GM18951 (cell line): Measurements from ENCODE around the gene ATP4A.

Source experiments
- POLR2A ChIP-seq: IDR thresholded peaks from 4 replicates; pipeline ENCODE4 v1.6.1; 2011; ENCODE audit warnings: mild to moderate bottlenecking; ENCODE audit not compliant: insufficient read length, insufficient read depth; ENCODE audit errors: extremely low read depth
- in situ Hi-C: fragments of 300-500 bp; cut with MboI; formaldehyde crosslinking; loops from one replicate; pipeline ENCODE4 v1.12.0; 2022; ENCODE audit warnings: low sequenced_read_pairs, mixed read lengths, inconsistent platforms; ENCODE audit not compliant: unreplicated experiment

ATP4A gene

DNA sequence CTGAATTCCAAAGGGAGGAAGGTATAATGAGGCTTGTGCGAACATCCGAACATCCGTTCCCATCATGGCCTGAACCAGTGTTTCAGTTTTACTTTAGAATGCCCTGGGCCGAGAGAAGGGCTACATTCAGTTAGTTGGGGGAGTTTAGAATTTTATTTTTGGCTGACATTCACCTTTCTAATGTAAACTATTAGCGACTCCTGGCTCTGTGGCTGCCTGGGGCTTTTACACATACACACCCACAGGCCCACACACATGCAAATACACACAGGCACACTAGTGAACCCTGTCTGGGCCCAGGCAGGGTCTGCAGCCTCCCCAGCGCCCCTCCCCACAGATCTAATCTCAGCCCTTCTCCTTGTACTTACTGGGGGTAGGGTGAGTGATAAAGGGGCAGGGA lies 24.1 kb downstream of the ATP4A start:
- in situ Hi-C loops, result no loop called here
- TF ChIP-seq POLR2A, result no peak

DNA sequence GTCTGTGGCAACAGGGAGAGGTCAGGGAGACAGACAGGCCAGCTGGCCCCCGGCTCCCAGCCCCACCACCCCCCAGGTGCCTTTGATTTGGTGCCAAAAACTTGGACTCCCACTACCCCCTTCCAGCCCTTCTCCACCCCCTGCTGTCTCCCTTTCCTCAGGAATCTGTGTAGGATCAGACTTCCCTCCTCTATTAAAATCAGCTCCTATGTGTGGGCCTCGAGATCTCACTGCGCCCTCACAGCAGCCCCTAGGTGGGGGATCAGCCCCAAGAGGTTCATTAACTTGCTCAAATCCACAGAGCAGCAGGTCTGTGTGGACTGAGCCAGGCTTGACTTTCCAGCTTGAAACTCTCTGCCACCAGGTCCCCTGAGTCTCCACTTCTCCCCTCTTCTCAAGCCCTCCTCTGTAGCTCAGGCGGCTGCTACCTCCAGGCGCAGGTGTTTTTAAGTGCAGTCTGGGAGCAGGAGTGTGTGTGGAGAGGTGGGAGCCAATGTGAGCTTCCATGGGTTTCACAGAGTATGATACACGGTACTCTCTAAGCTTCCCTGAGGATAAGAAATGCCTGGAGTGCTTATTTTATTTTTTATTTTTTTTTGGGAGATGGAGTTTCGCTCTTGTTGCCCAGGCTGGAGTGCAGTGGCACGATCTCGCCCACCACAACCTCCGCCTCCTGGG lies 28.5 kb downstream of the ATP4A start:
- TF ChIP-seq POLR2A, result no peak
- in situ Hi-C loops, result no loop called here

- in situ Hi-C loops, result no loop called here
- no peak for TF ChIP-seq POLR2A
These were observed 29.6 kb downstream of the ATP4A start for GRCh38 chr19:35533822-35534392.

- no peak for TF ChIP-seq POLR2A
- in situ Hi-C loops, result no loop called here
These were observed 30.1 kb downstream of the ATP4A start, which contains the start of gene GAPDHS for GRCh38 chr19:35533201-35533821. Gene GAPDHS, plus strand, starts transcription at chr19:35533456. Its CDS starts 72 bp downstream, at chr19:35533528.

- in situ Hi-C loops, result no loop called here
- TF ChIP-seq POLR2A, result no peak
These were observed 32.2 kb downstream of the ATP4A start for GRCh38 chr19:35531291-35531690.

- TF ChIP-seq POLR2A, result no peak
- in situ Hi-C loops, result no loop called here
These were observed 33.9 kb downstream of the ATP4A start for GRCh38 chr19:35529241-35530218.

DNA sequence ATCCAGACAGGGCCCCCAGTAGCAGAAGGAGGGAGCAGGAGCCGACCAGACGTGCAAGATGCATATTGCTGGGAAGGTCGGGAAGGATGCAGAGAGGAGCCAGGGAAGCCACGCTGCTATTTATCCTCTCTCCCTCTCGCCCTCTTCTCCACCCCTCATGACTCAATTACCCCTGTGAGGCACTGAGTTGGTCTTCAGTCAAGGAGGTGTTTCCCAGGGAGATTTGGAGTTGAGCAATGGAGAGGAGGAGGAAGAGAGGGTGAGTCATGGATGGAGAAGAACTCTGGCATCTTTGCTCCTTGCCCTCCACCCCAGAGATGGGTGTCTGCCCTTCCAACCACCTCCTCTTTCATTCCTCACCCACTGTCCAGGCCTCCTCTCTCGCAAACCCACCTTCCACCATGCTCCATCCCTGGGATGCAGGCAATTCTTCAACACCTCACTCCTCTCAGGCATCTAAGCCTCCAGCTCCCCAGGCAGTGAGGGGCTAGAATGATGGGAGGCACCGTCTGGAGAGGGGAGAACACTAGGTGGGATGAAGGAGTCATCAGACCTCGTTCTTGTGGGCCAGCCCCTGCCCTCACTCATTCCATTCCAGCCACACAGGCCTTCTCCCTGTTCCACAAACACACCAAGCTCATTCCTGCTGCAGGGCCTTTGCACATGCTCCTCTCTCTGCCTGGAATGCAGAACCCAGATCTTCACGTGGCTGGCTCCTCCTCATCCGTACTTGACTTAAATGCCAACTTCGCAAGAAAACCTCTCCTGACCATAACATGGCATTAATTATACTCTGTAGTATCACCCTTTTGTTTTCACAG lies 35.0 kb downstream of the ATP4A start, which contains the start of gene SBSN:
Gene SBSN (minus strand): TSS at position 94 of the 821 bp plus-strand sequence. CDS start 30 bp downstream, at position 64.
- no peak for TF ChIP-seq POLR2A
- in situ Hi-C loops, result no loop called here

DNA sequence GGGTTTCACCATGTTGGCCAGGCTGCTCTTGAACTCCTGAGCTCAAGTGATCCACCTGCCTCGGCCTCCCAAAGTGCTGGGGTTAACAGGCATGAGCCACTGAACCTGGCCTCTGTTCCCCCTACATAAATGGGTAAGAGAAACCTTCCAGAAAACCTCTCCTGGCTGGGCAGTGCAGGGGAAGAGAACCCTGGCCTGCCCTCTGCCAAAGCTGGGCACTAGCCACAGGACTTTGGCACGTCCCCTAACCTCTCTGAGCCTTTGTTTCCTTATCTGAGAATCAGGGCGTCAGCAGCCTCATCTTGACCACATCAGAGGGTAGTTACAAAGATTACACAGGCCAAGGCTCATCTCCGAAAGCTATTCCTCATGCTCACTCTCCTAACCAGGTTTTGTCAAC lies 37.6 kb downstream of the ATP4A start:
- TF ChIP-seq POLR2A, result no peak
- in situ Hi-C loops, result no loop called here

DNA sequence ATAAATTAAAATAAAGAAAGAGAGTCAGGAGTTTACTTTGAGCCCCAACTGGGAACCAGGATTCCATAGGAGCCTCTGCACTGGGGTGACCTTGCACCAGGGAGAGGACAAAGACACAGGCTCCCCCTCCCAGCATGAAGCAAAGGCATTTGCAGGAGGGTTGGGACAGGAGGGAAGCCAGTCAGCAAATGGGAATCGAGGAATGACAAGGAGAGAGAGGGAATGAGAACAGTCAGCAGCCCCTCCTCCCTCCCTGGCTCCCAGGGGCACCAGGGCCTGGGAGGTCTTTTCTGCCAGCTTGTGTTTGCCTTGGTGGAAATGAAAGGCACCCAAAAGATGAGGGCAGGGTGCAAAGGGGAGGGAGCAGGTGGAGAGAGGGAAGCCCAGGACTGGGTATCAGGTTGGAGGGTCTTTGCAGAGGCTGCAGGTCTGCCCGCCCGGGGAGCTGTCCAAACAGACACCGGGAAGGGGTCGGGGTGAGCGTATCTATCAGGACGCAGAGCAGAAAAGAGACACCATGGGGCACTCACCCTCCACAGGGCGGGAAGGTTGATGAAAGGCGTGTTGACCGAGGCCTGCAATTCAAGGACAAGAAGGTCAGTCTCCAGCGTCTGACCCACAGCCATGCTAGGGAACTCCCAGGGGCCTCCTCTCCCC lies 39.1 kb downstream of the ATP4A start:
- in situ Hi-C loops, result no loop called here
- TF ChIP-seq POLR2A, result no peak

GRCh38 chr19:35522745-35523327 lies 40.6 kb downstream of the ATP4A start:
- TF ChIP-seq POLR2A, result no peak
- in situ Hi-C loops, result no loop called here

GRCh38 chr19:35521124-35521743 lies 42.2 kb downstream of the ATP4A start:
- no peak for TF ChIP-seq POLR2A
- in situ Hi-C loops, result no loop called here
